Measurements from ENCODE around the gene U2AF1L4. TPM values are rescaled to one million over a fixed set of nuclear protein-coding genes. Genes with fewer than 3 reads are reported as not detected.

The U2AF1L4 gene
- total and polyA plus RNA-seq, 2 of the 4 experiments (the other 2 are of a cell fraction): 6.1 to 15.0 TPM

GRCh38 chr19:35764432-35765315 is 19.5 kb upstream of the U2AF1L4 start:
- H3K4me1 ChIP-seq (ENCODE audit: control insufficient read depth, insufficient read depth, low read length): no peaks in the 10 kb centered on the region
- DNase-seq: no peak
- BruUV-seq (replicated peaks): no TSS peak
- no peak overlapping the region for H3K27ac ChIP-seq (ENCODE audit: insufficient read depth, low read length)
- no peak overlapping the region for H2AK9ac ChIP-seq (replicated peaks; ENCODE audit: low read depth, low read length, poor library complexity)
- peaks cover 11 to 14% of the 10 kb centered on the region in 2 experiments for H3K79me1 ChIP-seq (ENCODE audit: low read depth in 1 of 2, low read length in 2 of 2)
- ChIA-PET CTCF (no interaction called here), POLR2A (ENCODE audit: unreplicated experiment) (no interaction called here)
- H4K8ac ChIP-seq (ENCODE audit: low read depth in 2 of 2, low read length in 2 of 2): no peak overlapping the region
- H2AFZ ChIP-seq (replicated peaks; ENCODE audit: low read length, poor library complexity): no peak overlapping the region
- intact Hi-C loops (cut with micrococcal nuclease) (no loop called here), in situ Hi-C loops (cut with MboI; ENCODE audit: low sequenced_read_pairs) (no loop called here), dilution Hi-C loops (cut with HindIII; ENCODE audit: low sequenced_read_pairs, unreplicated experiment) (no loop called here)
- H2BK5ac ChIP-seq (ENCODE audit: low read depth, low read length, poor library complexity, severe bottlenecking): no peak overlapping the region
- peaks cover 28% of the 10 kb centered on the region for H3K36me3 ChIP-seq (ENCODE audit: control insufficient read depth, insufficient read depth, low read length)
- no peak overlapping the region for H2BK15ac ChIP-seq (ENCODE audit: low read depth, low read length)
- no peaks in the 10 kb centered on the region for H3K27me3 ChIP-seq (ENCODE audit: control insufficient read depth, insufficient read depth, low read length)
- H2AK5ac ChIP-seq (ENCODE audit: low read depth, low read length): no peak overlapping the region
- H4K91ac ChIP-seq (ENCODE audit: insufficient read depth, low read depth, low read length): no peak overlapping the region
- H3K18ac ChIP-seq (ENCODE audit: low read depth, low read length): no peak overlapping the region
- no peaks in the 10 kb centered on the region; the same call in 1 of the 2 replicates for H4K20me1 ChIP-seq (ENCODE audit: insufficient read depth, low read length)
- 95% methylated on average over 8 of the region's 17 CpGs; no CpG with 5 or more reads in 1 of the 2 experiments for whole genome bisulfite sequencing, 2 experiments (ENCODE audit: extremely low coverage in 2 of 2, insufficient read length in 1 of 2)
- H3K4me2 ChIP-seq (ENCODE audit: low read depth, low read length): no peak overlapping the region
- no peak overlapping the region for H3K4ac ChIP-seq (ENCODE audit: low read depth, low read length)
- H4K5ac ChIP-seq (ENCODE audit: low read depth, low read length): no peak overlapping the region
- ATAC-seq (ENCODE audit: low read depth): no peak
- H3K14ac ChIP-seq (replicated peaks; ENCODE audit: low read depth, low read length): no peak overlapping the region
- no peak overlapping the region for H2BK120ac ChIP-seq (ENCODE audit: low read depth, low read length)
- no peak for TF ChIP-seq RFX5 (IDR thresholded peaks at IDR 0.05; ENCODE audit: low read depth, low read length)
- no peak for TF ChIP-seq MXI1 (IDR thresholded peaks at IDR 0.05; ENCODE audit: borderline replicate concordance, low read depth, low read length)
- no peak for TF ChIP-seq RCOR1 (IDR thresholded peaks at IDR 0.05; ENCODE audit: insufficient replicate concordance, low read length)
- TF ChIP-seq USF2 (IDR thresholded peaks at IDR 0.05; ENCODE audit: low read depth, low read length): no peak
- TF ChIP-seq, protein P1, sequence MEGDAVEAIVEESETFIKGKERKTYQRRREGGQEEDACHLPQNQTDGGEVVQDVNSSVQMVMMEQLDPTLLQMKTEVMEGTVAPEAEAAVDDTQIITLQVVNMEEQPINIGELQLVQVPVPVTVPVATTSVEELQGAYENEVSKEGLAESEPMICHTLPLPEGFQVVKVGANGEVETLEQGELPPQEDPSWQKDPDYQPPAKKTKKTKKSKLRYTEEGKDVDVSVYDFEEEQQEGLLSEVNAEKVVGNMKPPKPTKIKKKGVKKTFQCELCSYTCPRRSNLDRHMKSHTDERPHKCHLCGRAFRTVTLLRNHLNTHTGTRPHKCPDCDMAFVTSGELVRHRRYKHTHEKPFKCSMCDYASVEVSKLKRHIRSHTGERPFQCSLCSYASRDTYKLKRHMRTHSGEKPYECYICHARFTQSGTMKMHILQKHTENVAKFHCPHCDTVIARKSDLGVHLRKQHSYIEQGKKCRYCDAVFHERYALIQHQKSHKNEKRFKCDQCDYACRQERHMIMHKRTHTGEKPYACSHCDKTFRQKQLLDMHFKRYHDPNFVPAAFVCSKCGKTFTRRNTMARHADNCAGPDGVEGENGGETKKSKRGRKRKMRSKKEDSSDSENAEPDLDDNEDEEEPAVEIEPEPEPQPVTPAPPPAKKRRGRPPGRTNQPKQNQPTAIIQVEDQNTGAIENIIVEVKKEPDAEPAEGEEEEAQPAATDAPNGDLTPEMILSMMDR (conservative IDR thresholded peaks at IDR 0.05; ENCODE audit: low read depth, low read length): no peak
- no peak for TF ChIP-seq SMC3 (IDR thresholded peaks at IDR 0.05; ENCODE audit: low read depth, low read length)
- no peak overlapping the region for H3K56ac ChIP-seq (ENCODE audit: extremely low read depth, insufficient read depth, low read length)
- peaks cover 6% of the 10 kb centered on the region; the same call in 1 of the 2 replicates for H3K9me1 ChIP-seq (ENCODE audit: insufficient read depth, low read length)
- no peak overlapping the region for H2BK20ac ChIP-seq (ENCODE audit: low read depth, low read length)
- no peak overlapping the region for H3K9ac ChIP-seq (ENCODE audit: low read depth, low read length)
- no peak overlapping the region for H3K23ac ChIP-seq (ENCODE audit: low read depth, low read length)
- no peak overlapping the region for H3K4me3 ChIP-seq (ENCODE audit: insufficient read depth, low read depth, low read length)
- H3K9me3 ChIP-seq (ENCODE audit: control insufficient read depth, insufficient read depth, low read length): no peaks in the 10 kb centered on the region
